H1 (cell line): ENCODE results near the gene VIT. TPM values are rescaled to one million over a fixed set of nuclear protein-coding genes. Genes with fewer than 3 reads are reported as not detected.

Experiments
- EGR1 ChIP-seq: IDR thresholded peaks from 2 replicates; pipeline ENCODE4 v1.6.1; 2011; ENCODE audit warnings: low read depth, low read length, borderline replicate concordance
- USF2 ChIP-seq: IDR thresholded peaks from 2 replicates; pipeline ENCODE4 v1.6.1; 2011; ENCODE audit warnings: low read length, improper control_type of control experiment
- polyA plus RNA-seq, 7 experiments: library from polyadenylated mRNA; depleted of rRNA in 3 of 7; stranded (reverse) in 5 of 7; unstranded in 2 of 7; fragments of >200 nt in 5 of 7; fragments of 200-250 nt in 2 of 7; gene quantifications; 1 replicate in 5 of 7; 2 replicates in 1 of 7; 4 replicates in 1 of 7; pipeline versions ENCODE4 v1.2.1 to v1.2.3, GENCODE V29; 2011 to 2013; ENCODE audit warnings: missing spikeins in 2 of 7, mixed read lengths in 2 of 7
- total RNA-seq: library from RNA; stranded (reverse); fragmentation: NEBNext Ultra II Directional; extraction: Animal tissue kit (Norgen Biotek cat#: 25700); gene quantifications from 2 replicates; pipeline ENCODE4 v1.2.1, GENCODE V29; 2021

The VIT gene
- total and polyA plus RNA-seq, 2 of the 8 experiments (the other 6 are each of a cell fraction or from before 2014, with no cell fraction given), result 0.03 TPM; not detected in 1

- TF ChIP-seq USF2 (no peak), EGR1 (no peak)
Measured at GRCh38 chr2:36756438-36756837, 59.9 kb downstream of the VIT start (continued).
